ENCODE data around the gene LBH.

LBH gene

DNA sequence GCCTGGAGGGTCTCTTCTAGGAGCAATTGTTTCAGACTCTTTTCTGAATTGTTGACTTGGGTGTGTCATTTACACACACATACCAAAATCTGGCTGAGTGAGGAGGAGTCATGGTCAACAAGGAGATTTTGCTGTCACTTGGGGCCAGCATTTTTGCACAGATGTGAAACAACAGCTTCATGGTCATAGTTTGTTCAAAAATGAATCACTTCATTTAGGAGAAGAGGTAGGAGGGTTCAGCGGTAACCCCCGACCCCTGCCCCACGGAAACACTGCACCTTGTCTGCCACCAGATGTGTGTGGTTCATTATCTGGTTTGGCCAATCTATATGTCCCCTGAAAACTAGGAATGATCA, 42.2 kb downstream of the LBH start:
- no peak for DNase-seq (ENCODE audit: low read depth in 3 of 3)

DNA sequence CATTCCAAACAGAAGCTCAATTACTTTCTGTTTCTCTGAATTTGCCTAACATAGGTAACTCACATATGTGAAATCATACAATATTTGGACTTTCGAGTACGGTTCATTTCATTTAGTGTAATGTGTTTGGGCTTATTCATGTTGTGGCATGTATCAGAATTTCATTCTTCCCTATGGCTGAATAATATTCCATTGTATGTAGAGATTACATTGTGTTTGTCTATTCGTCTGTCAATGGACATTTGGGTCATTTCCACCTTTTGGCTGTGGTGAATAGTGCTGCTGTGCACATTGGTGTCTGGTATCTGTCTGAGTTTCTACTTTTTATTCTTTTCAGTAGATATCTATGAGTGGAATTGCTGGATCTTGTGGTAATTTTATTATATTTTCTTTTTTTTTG, 43.9 kb downstream of the LBH start:
- DNase-seq (ENCODE audit: low read depth in 3 of 3) = no peak

DNA sequence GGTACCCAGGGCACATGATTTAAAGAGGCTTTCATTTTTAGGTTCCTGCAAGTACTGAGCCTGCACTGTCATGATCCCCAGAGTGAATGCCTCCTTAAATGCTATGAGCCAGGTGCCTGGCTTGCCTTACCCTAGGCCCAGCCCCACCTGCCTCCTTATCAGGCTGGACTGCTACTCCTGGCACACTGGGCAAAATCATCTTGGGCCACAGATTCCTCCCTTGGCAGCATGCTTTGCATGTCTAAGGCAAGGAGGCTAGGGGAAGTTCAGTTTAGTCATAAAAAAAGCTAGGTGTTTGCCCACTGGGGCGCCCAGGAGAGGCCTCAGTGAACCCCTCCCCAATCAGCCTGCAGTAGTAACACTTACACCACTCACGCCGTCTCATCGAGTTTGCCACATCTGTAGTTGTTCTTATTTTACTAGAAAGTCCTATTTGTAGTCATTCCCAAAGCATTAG, 45.1 kb downstream of the LBH start:
- no peak for DNase-seq (ENCODE audit: low read depth in 3 of 3)

DNA sequence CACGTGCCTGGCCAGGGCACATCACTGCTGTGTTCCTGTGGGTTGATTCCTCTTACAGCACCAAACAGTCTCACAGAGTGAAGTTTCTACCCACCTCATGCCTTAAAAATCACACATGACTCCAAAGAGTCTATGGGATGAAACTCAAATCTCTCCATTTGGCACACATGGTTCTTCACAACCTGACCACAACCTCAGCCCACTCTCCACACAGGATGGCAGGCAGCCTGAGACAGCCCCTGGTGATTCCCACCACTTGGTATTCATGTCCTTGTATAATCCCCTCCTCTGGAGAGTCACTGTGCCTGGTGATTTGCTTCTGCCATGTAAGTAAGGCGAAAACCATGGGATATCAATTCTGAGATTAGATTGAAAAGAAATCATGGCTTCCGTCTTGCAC, 46.2 kb downstream of the LBH start:
- DNase-seq (ENCODE audit: low read depth in 3 of 3) = no peak

DNA sequence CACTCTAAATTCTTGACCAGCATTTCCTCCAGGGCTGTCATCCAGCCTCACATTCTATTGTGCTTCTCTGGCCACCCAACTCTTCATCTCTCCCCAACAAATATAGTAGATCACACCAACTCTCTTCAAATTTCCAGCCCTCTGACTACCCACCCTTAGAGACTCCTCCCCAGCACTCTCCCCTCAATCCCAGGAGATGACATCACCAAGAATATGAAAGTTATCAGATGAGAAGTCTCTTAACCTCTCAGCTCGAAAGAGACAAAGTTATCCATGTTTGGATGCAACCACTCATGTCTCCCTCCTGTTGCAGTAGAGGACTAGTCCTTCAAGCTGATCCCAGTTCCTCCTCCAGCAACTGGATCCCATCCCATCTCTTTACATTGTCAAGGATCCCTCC, 47.1 kb downstream of the LBH start:
- no peak for DNase-seq (ENCODE audit: low read depth in 3 of 3)

DNA sequence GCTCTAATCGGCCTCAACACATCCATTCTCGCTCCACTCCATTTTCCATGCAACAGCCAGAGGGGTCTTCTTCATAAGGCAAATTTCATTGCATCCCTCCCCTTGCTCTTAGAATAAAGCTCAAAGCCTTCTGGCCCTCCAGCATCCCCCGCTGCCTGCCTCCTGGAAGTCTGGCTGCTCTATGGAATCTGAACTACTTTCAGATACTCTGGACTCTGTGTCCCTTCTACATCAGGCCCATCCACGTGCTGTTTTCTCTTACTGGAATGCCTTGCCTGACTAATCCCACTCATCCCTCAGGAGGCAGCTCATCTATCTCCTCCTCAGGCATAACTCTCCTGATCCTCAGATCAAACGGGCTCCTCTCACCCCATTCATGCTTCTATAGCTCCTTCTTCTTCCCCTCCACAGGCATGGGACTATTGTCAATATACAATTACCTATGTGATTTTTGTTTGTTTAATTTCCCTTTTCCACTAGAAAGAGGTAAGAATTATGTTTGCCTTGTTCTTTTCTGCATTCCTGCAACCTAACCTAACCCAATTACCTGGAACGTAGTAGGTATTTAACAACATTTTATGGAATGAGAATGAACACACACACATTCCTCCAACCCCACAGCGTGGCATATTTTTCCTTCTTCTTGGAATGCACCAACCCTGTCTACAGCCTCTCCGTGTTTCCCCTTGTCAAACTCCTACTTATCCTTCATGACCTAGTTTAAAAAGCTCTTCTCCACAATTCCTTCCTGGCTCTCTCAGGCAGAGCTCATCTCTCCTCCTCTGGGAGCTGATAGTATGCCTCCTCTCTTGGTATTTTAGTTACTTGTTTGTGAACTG, 49.5 kb downstream of the LBH start:
- no peak for DNase-seq (ENCODE audit: low read depth in 3 of 3)

DNA sequence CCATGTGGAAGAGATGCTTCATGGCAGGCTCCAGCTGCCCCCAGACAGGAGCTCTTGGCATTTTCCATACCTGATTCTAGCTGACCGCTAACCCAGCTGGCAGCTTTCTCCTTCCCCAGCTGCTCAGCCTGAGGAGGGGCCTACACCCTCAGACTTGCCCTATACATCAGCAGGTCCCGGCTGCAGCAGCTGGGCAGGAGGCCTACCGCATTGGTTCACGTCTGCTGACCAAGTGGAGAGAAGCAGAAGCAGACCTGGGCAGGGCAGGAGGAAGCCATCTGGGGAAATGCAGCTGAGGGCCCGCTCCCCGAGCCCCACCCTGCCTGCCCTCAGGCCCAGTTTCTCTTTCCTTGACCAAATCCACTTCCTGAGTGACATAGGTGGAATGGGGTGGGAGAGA, 50.7 kb downstream of the LBH start:
- DNase-seq (ENCODE audit: low read depth in 3 of 3) = no peak

DNA sequence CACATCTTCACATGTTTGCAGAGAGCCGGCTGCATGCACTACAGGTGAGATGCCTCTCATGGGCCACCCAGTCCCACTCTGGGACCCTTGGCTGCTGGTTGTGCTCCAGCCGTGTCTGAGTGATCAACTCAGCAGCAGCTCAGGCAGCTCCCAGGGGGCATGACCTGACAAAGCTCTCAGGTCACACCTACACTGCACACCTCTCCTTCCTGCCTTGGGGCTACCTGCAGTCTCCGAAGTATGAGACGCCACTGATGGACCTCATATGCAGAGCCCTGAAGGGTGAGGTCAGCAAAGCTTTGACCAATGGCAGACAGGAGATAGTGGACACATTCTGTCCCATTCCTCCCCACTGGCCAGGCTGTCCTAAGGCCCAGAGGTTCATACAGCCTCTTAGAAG, 51.4 kb downstream of the LBH start:
- no peak for DNase-seq (ENCODE audit: low read depth in 3 of 3)

DNA sequence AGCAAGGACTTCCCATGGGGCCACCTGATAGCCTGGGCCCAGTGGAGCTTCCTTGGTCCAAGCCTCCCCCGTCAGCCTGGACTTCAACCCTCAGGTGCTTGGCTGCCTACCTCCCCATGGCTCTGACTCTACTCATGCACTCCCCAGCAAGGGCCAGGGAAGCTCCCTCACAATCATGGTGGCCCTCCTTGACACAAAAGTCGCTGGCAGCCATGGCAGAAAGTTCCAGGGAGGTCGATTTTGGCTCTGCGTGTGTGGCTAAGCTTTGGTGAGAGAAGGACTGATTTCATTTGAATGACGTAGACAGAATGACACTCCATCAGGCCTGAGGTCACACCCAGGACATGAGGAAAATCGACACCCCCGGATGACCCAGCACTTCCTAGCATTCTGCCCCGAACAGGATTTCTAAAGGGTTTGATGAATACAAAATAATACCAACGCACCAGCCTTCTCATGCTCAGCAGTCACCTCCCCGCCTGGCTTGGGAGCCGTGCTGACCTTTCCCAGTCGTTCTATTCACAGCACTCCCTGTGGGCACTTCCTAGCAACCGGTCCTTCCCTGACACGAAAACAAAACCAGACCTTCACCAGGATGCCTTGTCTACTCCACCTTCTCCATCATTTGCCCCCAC, 52.7 kb downstream of the LBH start:
- DNase-seq (ENCODE audit: low read depth in 3 of 3) = no peak

DNA sequence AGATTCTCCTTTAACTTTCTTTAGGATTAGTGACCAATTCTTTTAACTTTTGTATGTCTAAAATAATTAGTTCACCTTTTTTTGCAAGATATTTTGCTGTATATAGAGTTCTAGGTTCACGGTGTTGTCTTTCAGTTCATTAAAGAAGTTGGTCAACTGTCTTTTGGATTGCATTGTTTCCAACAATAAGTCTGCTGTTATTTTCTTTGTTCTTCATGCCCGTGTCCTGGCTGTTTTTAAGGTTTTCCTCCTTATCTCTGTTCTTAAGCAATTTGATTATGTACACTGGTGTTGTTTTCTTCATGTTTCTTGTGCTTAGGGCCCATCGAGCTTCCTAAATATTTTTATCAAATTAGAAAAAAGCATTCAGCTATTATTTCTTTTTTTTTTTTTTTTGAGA, 54.4 kb downstream of the LBH start:
- DNase-seq (ENCODE audit: low read depth in 3 of 3) = no peak

DNA sequence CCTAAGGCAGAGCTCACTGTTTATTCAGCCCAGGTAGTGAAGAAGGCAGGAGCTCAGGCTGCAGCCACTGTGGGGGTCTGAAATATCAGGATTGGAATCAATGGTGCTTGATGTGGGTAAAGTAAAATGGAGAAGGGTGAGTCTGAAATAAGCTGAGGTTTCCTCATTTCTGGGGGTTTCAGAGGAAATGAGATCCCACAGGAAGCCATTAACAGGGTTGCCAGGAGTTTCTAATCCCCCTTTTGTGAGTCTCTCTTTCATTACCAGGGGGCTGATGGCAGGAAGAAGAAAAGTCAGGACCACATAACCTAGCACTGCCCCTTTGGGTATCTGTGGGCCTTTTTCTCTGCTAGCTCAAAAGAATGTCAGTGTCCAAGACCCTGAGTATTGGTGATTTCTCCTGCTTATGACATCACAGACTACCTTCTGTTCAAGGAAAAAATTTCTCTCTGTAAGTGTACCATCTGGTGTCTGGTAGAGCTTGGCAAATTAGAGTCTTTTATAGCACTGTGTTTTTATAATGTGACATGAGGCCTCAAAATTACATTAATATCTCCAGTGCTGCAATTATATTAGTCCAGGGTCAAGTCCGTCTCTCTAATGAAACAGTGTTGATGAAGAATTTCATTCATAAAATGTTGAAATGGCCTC, 56.0 kb downstream of the LBH start:
- no peak for DNase-seq (ENCODE audit: low read depth in 3 of 3)

DNA sequence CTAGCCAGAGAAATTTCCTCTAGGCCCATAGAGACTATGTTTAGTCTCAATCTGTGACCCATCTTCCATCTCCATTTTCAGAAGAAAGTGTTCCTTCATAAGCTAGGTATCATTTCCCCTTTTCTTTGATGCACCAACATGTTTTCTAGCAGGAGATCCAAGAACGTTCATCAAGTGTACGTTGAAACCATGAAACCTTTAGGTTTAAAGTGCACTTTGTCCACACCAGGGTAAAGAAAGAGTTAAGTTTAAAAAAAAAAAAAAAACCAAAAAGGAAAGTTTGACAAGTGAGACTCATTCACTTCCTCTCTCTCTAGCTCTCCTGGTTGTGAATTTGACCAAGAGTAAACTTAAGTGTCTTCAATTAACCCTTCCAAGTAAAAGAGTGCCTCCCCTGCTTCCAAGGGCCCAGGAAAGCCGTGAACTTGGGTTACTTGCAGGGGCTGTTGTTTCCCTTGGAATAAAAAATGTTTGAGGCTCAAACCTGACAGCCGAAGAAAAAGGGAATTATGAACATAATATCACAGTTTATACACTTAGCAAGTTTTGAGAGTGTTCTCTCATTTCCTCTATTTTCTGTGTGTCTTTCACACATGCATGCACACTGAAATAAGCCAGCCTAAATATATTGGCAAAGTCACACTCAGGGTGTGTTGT, 56.7 kb downstream of the LBH start:
- no peak for DNase-seq (ENCODE audit: low read depth in 3 of 3)

DNA sequence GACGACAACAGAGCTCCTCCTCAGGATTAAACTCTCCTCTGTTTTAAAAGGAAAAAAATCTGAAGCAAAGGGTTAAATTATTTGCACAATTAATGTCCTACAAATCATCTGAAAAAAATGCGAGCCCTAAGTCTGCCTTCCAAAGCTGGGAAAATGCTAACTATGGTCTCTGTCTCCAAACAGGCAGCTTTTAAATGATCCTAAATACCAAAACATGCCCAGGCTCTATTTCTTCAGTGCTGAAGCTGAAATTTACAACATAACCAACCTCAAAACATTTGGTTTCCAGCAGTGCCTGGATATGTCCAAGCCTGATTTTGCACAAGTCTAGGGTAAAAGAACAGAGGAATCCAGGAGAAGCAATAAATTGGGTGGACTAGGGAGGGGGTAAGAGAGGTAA, 57.2 kb downstream of the LBH start:
- DNase-seq (ENCODE audit: low read depth in 3 of 3) = no peak

DNA sequence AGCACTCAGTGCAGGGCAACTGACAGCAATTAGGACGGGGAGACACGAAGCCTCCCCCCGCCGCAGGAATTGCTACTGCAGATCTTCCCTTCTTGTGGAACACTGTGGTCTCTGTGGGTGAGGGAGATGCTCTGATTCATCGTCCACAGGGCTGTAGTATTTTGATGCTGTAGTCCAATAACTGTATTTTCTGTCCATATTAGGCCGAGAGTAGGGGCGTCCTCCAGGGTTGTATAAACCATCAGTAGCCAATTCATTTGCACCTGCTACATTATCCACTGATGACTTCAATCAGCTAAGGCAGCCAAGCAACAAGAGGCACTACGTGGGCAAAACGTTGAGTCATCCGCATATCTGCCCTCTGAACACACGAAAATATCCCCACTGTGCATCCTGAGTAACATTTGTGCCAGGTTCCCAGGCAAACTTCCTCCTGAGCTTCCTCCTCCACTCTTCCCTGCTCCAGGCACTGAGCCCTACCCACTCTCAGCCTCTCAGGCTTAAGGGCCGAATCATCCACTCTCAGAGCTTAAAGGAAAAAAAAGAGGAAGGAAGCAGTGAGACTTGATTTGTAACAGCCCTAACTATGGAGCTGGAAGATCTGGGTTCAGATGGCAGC, 62.1 kb downstream of the LBH start:
- DNase-seq (ENCODE audit: low read depth in 3 of 3) = no peak

DNA sequence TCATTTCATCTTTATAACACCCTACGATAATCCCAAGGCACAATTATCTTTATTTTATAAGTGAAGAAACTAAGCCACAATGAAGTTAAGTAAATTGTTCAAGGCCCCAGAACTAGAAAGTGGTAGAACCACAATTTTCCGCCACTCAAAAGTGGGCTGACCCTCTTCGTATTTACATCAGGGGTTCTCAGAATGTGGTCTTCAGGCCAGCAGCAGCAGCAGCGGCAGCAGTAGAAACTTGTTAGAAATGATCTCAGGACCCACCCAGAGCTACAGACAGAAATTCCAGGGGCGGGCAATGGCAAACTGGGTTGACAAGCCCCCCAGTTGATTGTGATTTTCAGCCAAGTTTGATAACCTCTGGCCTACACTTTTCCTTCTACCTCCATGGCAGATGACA, 62.8 kb downstream of the LBH start:
- DNase-seq (ENCODE audit: low read depth in 3 of 3) = no peak

DNA sequence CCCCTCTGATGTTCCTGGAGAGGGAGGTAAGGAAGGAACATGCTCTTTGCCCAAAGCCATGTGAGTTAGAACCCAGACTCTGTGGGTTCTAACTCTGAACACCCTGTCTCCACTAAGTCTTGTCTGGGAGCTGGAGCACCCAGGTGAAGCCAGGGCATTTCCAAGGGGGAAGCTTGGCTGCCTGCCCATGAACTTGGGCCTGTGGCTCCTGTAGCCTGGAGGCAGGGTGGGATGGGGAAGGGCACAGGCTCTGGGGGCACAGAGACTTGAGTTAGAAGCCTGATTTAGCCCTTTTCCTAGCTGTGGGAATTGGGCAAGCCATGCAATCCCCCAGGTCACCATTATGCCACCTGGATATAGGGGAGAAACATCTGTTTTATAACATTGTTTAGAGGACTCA, 65.2 kb downstream of the LBH start:
- DNase-seq (ENCODE audit: low read depth in 3 of 3) = no peak

DNA sequence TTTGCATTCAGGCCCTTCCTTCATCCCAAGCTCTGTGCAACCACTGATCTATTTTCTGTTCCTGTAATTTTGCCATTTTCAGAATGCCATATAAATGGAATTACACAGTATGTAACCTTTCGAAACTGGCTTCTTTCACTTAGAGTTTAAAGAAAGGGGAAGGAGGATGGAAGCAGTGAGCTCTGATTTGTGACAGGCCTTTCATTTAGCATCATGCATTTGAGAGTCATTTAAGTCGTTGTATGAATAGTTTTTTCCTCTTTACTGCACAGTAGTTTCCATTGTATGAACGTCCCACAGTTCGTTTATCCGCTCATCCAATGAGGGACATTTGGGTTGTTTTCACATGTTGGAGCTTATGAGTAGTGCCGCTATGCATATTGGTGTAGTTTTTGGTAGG, 67.0 kb downstream of the LBH start:
- no peak for DNase-seq (ENCODE audit: low read depth in 3 of 3)

DNA sequence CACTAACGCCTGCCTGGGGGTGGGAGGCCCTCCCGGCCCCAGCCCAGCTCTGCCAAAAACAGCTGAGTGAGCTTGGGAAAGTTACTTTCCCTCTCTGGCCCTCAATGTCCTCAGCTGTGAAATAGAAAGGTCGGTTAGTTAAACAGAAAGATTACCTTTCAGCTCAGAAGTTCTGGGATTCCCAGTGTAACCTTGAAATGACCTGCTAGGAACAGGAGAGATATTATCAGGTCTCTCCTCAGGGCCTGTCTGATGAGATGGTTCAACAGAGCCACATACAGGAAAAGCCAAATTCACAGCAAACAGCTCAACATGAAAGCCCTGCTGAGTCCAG, 68.8 kb downstream of the LBH start:
- no peak for DNase-seq (ENCODE audit: low read depth in 3 of 3)

DNA sequence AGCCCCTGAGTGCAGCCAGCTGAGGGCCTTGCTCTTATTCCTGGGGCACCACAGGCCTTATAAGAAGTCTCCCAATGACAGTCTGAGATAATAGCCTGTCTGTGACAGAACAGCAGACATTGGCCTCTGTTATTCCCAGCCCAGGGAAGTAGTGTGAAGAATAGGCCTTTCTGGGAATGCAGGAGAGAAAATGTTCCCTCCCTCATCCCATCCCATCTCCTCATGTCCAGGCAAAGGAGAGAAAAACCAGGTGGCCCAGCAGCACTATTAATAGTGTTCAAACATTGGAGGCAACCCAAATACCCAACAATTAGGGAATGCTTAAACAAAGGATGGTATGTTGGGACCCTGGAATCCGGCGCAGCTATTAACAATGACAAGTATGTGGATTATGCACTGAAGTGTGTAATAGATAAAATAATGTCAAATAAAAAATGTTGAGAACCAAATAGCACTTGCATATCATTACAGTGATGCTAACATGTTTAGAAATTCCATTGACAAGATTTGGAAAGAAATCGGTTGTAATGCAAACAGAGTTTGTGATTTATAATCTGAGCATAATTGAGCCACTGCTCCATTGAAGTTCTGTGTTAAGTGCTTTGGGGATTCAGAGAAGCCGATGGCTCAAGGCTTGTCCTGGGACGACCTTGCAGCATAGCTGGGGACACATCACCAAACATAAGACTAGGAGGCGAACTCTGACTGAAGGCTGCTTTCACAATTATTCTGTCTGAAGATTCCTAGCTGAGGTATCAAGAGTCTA, 69.3 kb downstream of the LBH start:
- DNase-seq (ENCODE audit: low read depth in 3 of 3) = no peak

DNA sequence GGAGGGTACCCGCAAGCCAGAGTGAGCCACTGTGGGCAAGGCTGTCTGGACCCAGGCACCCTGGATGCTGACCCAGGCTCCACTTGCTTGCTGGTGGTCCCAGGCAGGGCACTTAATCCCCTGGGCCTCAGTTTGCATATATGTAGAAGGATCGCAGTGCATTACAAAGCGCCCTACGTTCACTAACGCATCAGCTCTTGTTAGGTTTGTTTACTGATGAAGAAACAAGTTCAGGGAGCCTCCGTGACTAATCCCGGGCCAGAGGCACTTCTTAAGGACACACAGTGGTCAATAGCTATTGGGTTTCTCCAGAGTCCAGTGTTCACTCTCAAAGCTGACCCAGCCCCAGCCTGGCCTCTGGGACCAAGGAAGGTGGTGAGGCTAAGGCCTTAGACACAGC, 70.2 kb downstream of the LBH start:
- no peak for DNase-seq (ENCODE audit: low read depth in 3 of 3)

DNA sequence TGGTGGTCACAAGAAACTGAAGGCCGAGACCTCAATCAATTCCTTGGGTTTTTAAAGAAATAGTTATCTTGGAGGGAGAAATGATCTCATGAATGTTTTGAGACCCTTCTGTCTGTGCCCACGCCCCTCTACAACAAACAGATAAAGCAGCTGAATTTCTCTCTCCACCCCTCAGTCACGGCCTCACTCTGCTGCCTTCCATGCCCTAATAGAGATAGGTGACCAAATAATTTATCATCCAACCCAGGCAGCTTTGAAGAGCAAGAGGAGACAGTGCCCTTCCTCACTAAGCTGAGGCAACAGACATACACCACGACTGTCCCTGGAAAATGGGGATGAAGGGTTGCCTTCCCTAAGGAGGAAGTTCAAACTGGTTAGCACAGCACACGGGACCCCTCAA, 71.2 kb downstream of the LBH start:
- DNase-seq (ENCODE audit: low read depth in 3 of 3) = no peak

DNA sequence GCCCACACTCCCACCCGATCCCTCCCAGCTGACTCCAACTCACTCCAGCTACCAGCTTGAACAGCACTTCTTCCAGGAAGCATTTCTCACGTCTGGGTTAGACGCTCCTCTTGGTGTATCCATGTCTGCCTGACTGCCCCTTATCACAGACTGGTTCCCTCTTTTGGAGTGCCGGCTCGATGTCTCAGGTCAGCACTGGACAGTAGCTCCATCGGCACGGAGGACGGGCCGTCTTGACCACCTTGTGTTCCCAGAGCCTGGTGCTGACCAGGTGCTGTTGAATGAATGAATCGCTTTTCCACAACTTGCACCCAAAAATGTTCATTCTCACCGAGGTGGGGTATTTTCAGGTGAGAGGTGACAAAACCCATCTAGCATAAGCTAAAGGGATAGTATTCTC, 71.8 kb downstream of the LBH start:
- no peak for DNase-seq (ENCODE audit: low read depth in 3 of 3)
